Measurements from ENCODE around the gene TBC1D22A.

The TBC1D22A gene

DNA sequence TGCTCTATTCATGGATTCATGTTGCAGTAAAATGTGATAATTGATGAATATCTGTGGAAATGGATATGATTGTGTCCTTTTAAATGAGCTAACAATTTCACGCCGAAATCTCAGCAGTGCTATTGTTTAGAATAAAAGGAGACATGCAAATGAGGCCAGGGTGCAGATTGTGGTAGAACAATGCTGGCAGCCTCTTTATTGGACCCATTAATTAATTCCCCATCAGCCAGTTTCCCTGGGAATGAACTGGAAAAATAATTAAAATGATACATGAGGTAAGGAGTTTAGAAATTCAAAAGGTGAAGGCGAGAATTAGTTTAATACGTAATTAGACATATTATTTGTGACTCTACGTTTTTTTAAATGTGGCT is 306.2 kb downstream of the TBC1D22A start:
- no peak for DNase-seq

DNA sequence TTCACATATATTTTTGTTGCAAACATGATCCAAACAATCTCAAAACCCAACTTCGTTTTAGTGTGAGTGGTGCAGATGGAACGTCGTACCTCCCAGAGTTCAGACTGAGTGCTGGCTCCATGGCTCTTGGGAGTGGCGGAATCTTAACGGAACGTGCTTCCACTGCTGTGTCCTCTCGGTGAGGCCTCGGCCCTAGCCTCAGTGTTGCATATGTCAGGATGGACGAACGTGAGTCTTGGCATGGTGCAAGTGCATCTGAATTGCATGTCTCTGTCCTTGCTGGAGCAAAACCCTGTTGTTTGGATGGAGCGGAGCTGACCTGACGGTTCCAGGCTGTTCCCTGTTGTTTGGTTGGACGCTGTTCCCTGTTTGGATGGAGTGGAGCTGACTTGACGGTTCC is 306.8 kb downstream of the TBC1D22A start:
- no peak for DNase-seq

DNA sequence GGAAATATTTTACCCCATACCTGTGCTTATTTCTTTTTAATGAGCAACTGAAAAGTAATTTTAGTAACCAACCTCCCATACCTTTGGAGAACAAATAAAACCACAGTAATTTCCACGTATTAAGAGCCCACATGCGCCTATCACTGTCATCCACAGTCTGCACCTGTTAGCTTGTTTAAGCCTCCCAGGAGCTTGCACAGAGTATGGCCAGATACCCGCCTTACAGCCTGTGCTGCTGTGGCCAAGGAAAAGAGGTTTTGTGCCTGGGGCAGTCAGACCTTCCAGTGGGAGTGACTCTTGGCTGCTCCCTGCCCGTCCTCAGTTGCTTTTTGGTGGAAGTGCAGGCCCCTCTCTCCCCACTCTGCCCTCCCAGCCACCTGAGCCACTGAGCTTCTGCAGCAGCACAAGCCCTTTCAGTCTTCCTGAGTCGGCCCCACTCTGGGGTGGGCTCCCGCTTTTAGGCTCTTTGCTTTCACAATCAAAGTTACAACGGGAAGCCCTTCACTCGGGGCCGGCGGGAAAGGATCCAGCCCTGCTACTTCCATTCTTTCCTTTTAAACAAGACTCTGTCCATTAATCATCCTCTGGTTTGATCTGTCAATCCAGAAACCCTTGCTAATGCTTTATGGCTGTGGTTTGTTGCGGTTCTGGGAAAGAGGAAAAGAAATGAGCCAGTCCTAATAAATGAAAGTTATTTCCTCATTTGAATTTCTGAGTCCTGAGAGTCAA is 308.8 kb downstream of the TBC1D22A start:
- no peak for DNase-seq

DNA sequence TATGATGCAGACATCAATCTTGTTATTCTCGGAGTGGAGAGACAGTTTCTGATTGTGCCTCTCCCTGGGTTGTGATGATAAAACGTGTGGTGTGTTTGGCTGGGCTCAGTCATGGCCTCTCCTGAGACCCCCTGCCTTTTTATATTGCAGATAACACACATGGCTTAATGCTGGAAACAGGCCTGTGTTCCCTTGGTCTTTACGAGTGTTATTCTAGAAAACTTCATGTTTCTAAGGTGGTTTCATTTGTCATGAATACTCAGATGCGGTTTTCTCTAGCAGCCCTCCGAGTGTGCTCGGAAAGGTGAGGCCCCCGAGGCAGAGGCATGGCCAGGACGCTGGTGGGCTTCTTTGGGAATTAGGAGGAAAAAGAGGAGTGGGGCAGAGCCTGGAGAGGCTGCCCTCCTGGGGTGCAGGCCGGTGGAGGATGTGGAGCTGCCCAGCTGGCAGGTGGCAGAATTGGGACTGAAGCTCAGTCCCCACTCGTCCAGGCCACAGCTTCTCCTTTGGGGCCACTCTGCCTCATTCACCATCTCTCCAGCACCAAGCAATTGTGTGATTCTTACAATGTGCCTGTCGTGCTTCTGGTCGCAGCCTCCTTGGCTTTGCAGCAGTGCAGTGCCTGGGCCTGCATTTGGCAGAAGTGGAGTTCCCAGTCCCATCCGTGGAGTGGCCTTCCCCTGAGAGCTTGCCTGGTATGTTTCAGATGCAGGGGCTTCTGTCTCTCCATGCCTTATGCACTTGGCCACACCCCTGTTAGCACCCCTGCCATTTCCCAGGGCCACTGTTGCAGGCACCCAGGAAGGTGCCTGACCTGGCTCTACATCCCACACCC is 309.6 kb downstream of the TBC1D22A start:
- DNase-seq, result no peak

DNA sequence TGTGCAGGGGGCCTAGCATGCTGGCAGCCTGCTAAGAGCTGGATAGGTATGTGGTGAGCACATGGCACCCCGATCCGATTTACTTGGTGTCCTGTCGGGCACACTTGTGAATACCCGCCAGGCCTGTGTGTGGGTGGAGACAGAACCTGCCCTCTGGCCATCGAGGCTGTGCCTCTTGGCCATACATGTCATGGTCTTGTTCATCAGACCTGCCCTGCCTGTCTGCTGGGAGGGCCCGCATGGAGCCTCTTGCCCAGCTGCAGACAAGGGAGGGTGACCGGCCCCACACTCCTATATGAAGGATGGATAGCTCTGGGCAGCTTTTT is 310.2 kb downstream of the TBC1D22A start:
- no peak for DNase-seq

GRCh38 chr22:47073075-47073474 is 310.6 kb downstream of the TBC1D22A start:
- DNase-seq, result no peak

- no peak for DNase-seq
Measured at GRCh38 chr22:47074105-47074504, 311.7 kb downstream of the TBC1D22A start.

DNA sequence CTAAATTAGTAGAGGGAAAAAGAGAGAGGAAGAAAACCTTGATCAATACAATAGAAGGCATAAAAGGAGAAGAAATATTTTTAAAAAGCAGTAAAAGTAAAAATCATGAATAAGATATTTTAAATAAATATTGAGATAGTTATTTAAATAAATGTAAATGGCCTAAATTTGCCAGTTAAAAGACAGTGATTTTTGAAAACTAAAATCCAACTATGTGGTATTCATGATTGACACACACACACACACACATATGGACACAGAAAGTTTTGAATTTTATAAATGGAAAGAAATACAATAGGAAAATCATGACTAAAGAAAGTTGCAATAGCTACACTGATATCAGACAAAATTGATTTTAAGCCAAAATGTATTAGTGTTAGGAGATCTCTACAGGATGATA is 313.1 kb downstream of the TBC1D22A start:
- no peak for DNase-seq

DNA sequence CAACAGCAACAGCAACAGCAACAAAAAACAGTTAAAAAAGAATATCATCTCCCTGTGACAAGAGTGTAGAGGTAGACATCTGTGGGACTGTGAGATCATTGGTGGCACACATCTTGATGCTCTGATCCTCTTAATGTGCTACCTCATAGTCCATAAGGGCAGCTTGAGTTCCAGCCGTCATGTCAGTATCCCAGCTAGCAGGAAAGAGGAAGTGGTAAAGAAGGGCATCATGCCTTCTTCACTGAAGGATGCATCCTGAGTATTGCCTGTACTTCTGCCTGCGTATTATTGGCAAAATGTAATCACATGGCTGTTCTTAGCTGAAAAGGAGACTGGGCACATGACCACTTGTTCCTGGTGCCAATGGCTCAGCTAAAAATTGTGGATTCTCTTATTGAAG is 314.3 kb downstream of the TBC1D22A start:
- DNase-seq, result no peak

DNA sequence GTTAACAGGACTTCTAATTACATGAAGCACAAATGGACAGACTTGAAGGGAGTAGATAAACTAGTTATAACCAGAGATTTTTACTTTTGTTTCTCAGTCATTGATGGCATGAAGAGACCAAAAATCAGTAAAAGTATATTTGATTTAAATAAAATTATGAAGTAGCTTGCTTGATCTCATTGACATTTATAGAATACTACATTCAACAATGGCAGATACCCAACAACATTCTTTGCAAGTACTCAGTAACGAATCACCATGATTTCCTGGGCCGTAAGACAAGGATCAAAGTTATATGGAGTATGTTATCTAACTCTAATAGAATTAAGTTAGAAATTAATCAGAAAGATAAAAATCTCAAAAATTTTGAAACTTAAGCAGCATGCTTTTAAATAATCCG is 317.6 kb downstream of the TBC1D22A start:
- no peak for DNase-seq

DNA sequence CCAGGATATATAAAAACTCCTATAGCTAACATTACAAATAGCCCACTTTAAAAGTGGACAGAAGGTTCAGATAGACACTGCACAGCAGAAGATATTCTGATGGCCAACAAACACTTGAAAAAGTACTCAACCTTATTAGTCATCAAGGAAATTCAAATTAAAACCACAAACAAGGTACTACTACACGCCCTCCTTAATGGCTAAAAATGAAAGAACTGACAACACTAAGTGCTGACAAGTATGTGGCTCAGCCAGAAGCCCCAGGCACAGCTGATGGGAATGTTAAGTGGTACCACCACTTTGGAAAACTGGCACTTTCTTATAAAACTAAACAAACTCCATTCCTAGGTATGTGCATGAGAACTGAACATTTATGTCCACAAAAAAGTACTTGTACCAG is 320.1 kb downstream of the TBC1D22A start:
- no peak for DNase-seq

- no peak for DNase-seq
Measured at GRCh38 chr22:47083379-47083986, 321.0 kb downstream of the TBC1D22A start.

DNA sequence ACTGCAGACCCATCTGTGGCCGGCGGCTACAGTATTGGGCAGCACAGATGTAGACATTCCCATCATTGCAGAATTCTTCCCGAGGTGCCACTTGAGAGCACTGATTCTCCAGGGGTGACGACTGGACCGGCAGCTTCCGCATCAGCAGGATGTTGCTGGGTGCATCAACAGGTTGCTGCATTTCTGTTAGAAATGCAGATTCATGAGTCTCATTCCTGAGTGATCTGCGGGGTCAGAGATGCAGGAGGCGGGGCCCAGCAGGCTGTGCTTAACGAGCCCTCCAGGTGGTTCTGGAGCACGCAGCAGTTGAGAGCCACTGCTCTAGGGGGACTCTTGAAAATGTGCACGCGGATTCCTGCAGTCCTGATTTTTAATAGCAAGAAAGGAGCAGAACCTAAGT is 321.8 kb downstream of the TBC1D22A start:
- no peak for DNase-seq

DNA sequence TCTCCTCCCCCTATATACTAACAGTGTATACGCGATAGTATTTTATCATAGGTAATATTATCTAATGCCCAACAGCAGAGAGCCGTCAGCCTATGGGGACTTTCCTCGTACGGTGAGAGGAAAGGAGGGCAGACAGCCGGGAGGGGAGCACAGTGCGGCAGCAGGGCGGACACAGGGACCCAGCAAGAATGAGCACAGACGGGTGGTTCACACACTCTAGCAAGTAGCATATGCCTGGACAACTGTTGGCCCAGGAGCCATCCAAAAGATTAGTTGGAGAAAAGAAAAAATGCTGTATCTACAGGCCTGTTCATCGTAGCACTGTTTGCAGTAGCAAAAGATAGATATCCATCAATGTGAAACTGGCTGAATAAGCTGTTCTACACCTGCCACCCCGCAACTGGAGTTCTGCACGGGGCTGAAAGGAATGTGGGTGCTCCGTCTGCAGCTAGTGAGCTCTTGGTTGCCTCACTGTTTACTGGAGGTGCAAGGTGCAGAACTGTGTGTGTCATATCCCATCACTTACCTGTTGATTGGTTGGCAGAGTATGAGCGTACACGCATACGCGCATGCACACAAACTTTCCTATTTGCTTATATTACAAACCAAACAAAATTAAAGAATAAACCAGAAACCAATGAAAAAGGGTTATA is 324.3 kb downstream of the TBC1D22A start:
- no peak for DNase-seq

GRCh38 chr22:47088480-47089158 is 326.2 kb downstream of the TBC1D22A start:
- no peak for DNase-seq

DNA sequence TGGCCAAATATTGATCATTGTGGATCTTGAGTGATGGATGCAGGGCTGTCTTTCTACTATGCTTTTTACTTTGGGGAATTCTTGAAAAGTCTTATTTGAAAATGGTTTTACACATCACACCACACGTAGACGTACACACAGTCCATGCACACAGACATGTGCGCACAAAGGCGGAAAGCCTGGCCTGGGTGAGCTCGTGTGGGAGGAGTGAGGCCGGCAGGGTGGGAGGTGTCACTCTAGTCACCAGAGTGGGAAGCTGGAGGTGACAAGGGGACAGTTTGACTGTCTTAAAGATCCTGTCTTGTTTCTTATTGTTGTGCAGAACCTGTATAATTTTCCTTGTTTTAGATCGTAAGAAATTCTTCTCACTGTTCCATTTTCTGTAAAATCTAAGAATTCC is 326.9 kb downstream of the TBC1D22A start:
- no peak for DNase-seq

DNA sequence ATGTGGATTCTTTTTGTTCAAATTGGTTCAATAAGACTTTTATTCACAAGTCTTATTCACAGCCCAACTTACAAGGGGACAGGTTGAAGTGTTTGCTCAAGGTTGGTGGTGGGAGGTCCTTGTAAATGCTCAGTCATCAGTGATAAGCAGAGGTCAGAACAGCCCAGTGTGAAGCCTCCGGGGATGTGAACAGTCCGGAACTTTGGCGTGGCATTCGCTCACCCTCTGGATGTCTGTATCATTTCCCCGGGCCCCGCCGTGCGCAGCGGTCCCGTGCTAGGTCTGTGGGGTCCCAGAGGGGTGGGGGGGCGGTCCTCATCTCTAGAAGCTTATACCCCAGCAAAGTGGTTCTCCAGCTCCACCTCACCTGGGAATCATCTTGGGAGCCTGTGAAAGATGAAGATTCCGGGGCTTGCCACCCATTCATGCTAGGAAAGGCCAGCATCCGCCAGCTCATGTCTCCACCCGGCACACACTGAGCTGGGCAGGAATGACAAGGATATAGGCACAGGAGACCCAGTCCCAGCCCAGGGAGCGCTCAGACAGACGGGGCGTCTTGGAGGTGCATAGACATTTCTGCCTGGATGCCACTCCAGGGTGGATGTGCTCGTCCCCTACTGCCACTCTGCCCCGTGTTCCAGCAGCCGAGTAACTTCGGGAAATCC is 327.5 kb downstream of the TBC1D22A start:
- no peak for DNase-seq

- DNase-seq, result no peak
Measured at GRCh38 chr22:47090591-47091245, 328.3 kb downstream of the TBC1D22A start.

DNA sequence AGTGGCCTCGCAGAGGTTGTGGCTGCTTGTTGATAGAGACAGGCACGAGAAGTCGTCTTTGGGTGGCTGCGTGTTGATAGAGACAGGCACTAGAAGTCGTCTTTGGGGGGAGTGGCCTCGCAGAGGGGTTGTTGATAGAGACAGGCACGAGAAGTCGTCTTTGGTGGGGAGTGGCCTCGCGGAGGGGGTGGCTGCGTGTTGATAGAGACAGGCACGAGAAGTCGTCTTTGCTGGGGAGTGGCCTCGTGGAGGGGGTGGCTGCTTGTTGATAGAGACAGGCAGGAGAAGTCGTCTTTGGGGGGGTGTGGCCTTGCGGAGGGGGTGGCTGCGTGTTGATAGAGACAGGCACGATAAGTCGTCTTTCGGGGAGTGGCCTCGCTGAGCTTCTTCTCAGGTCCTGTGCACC is 328.8 kb downstream of the TBC1D22A start:
- DNase-seq, result no peak

DNA sequence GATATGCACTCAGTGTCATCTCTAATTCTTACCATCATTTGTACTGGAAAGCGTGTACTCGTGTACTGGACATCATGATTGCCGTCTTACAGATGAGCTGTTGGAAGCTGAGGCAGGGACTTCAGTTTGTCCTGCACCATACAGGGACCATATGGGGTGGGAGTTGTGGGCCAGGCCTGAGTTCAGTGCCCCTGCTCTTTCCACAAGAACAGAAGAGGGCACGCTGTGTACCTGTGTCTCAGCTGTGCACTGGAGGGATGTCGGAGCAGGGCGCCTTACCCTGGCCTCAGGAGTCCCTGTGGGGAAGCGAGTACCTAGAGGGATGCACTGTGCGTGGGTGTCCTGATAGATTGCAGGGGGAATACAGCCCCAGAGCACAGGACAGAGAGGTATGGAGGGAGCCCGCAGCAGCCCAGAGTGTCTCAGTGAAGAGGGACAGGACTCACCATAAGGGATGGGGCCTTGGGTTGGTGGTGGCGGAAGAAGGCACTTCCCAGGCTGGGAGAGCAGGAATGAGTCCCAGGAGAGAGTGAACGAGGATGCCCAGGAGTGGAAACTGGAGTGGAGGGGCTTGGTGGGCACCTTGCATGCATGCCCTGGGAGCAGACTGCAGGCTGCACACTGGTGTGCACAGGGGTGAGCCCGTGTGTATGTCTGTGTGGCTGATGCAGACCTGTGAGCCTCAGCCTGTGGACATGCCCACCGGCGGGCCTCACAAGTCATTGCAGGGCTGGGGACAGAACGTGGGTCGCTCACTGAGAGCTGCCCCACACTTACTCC is 329.7 kb downstream of the TBC1D22A start:
- no peak for DNase-seq

DNA sequence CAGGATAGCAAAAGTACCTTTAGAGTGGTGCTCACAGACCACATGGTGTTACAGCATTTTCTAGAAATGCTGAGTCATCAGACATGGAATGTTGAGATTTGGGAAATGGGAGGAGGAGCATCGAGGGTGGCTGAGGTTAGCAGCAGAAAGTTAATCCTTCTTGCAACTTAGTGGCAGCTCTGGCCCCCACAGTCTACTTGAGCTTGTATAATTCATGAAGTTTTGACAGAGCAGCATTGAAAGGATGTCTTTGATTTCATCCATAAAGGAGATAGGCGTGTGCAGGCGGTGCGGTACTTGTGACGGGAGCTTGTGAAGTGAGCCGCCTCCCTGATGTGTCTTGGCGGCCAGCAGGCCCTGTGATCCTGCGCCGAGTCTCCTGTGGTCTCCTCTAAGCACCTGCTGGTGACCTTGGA is 330.5 kb downstream of the TBC1D22A start:
- no peak for DNase-seq
